ENCODE measurements around the gene DLG5.
A peak's percentile ranks its signal among the peaks of the same experiment; 100 is the strongest.

Gene DLG5

GRCh38 chr10:77857272-77857671 lies 69.3 kb downstream of the DLG5 start:
- H3K9ac ChIP-seq (ENCODE audit: low read depth, low read length) = no peak overlapping the region
- no peaks in the 10 kb centered on the region for H3K9me3 ChIP-seq (replicated peaks; ENCODE audit: low read length)
- H3K4me1 ChIP-seq (ENCODE audit: control insufficient read depth, insufficient read depth, low read length) = no peaks in the 10 kb centered on the region
- H3K4me3 ChIP-seq (ENCODE audit: low read length) = no peak overlapping the region
- no peak overlapping the region for H3K4me2 ChIP-seq (ENCODE audit: low read length)
- H3K36me3 ChIP-seq (ENCODE audit: insufficient read depth, low read length) = peaks cover 25% of the 10 kb centered on the region
- no peaks in the 10 kb centered on the region for H3K27me3 ChIP-seq (ENCODE audit: control insufficient read depth, insufficient read depth, low read length)

- Histone ChIP-seq H3K4me1 (ENCODE audit: control insufficient read depth, insufficient read depth, low read length) (no peaks in the 10 kb centered on the region), H3K36me3 (ENCODE audit: insufficient read depth, low read length) (peaks cover 25% of the 10 kb centered on the region), H3K9ac (ENCODE audit: low read depth, low read length) (no peak overlapping the region), H3K27me3 (ENCODE audit: control insufficient read depth, insufficient read depth, low read length) (no peaks in the 10 kb centered on the region), H3K4me2 (ENCODE audit: low read length) (no peak overlapping the region), H3K9me3 (replicated peaks; ENCODE audit: low read length) (no peaks in the 10 kb centered on the region), H3K4me3 (ENCODE audit: low read length) (no peak overlapping the region)
These were observed 70.0 kb downstream of the DLG5 start for GRCh38 chr10:77856566-77856965.

GRCh38 chr10:77855404-77856155 lies 71.0 kb downstream of the DLG5 start:
- no peaks in the 10 kb centered on the region for H3K27me3 ChIP-seq (ENCODE audit: control insufficient read depth, insufficient read depth, low read length)
- no peaks in the 10 kb centered on the region for H3K9me3 ChIP-seq (replicated peaks; ENCODE audit: low read length)
- H3K4me3 ChIP-seq (ENCODE audit: low read length) = no peak overlapping the region
- no peak overlapping the region for H3K9ac ChIP-seq (ENCODE audit: low read depth, low read length)
- H3K4me2 ChIP-seq (ENCODE audit: low read length) = no peak overlapping the region
- no peaks in the 10 kb centered on the region for H3K4me1 ChIP-seq (ENCODE audit: control insufficient read depth, insufficient read depth, low read length)
- H3K36me3 ChIP-seq (ENCODE audit: insufficient read depth, low read length) = peaks cover 30% of the 10 kb centered on the region

GRCh38 chr10:77854115-77854514 lies 72.4 kb downstream of the DLG5 start:
- Histone ChIP-seq H3K4me2 (ENCODE audit: low read length) (no peak overlapping the region), H3K36me3 (ENCODE audit: insufficient read depth, low read length) (peaks cover 36% of the 10 kb centered on the region), H3K9ac (ENCODE audit: low read depth, low read length) (no peak overlapping the region), H3K27me3 (ENCODE audit: control insufficient read depth, insufficient read depth, low read length) (no peaks in the 10 kb centered on the region), H3K4me3 (ENCODE audit: low read length) (no peak overlapping the region), H3K4me1 (ENCODE audit: control insufficient read depth, insufficient read depth, low read length) (no peaks in the 10 kb centered on the region), H3K9me3 (replicated peaks; ENCODE audit: low read length) (no peaks in the 10 kb centered on the region)

- H3K4me3 ChIP-seq (ENCODE audit: low read length) = no peak overlapping the region
- no peak overlapping the region for H3K4me2 ChIP-seq (ENCODE audit: low read length)
These were observed 73.3 kb downstream of the DLG5 start for GRCh38 chr10:77853256-77853655.

GRCh38 chr10:77850620-77851231 lies 75.8 kb downstream of the DLG5 start:
- Histone ChIP-seq H3K4me2 (ENCODE audit: low read length) (no peak overlapping the region), H3K9ac (ENCODE audit: low read depth, low read length) (no peak overlapping the region), H3K36me3 (ENCODE audit: insufficient read depth, low read length) (peaks cover 32% of the 10 kb centered on the region), H3K27me3 (ENCODE audit: control insufficient read depth, insufficient read depth, low read length) (no peaks in the 10 kb centered on the region), H3K4me3 (ENCODE audit: low read length) (no peak overlapping the region), H3K9me3 (replicated peaks; ENCODE audit: low read length) (no peaks in the 10 kb centered on the region), H3K4me1 (ENCODE audit: control insufficient read depth, insufficient read depth, low read length) (peaks cover 11% of the 10 kb centered on the region)

More at GRCh38 chr10:77853256-77853655, 73.3 kb downstream of the DLG5 start:
- Histone ChIP-seq H3K36me3 (ENCODE audit: insufficient read depth, low read length) (peaks cover 37% of the 10 kb centered on the region), H3K27me3 (ENCODE audit: control insufficient read depth, insufficient read depth, low read length) (no peaks in the 10 kb centered on the region), H3K9ac (ENCODE audit: low read depth, low read length) (no peak overlapping the region), H3K9me3 (replicated peaks; ENCODE audit: low read length) (no peaks in the 10 kb centered on the region), H3K4me1 (ENCODE audit: control insufficient read depth, insufficient read depth, low read length) (no peaks in the 10 kb centered on the region)

GRCh38 chr10:77849039-77849664 lies 77.4 kb downstream of the DLG5 start:
- H3K27me3 ChIP-seq (ENCODE audit: control insufficient read depth, insufficient read depth, low read length) = no peaks in the 10 kb centered on the region
- no peak overlapping the region for H3K4me3 ChIP-seq (ENCODE audit: low read length)
- H3K4me1 ChIP-seq (ENCODE audit: control insufficient read depth, insufficient read depth, low read length) = peaks cover 26% of the 10 kb centered on the region
- no peaks in the 10 kb centered on the region for H3K9me3 ChIP-seq (replicated peaks; ENCODE audit: low read length)
- H3K4me2 ChIP-seq (ENCODE audit: low read length) = no peak overlapping the region
- H3K36me3 ChIP-seq (ENCODE audit: insufficient read depth, low read length) = peaks cover 28% of the 10 kb centered on the region
- H3K9ac ChIP-seq (ENCODE audit: low read depth, low read length) = no peak overlapping the region

GRCh38 chr10:77846718-77847311 lies 79.7 kb downstream of the DLG5 start:
- peaks cover 26% of the 10 kb centered on the region for H3K4me1 ChIP-seq (ENCODE audit: control insufficient read depth, insufficient read depth, low read length)
- peak overlapping the region; percentile 56 for H3K4me2 ChIP-seq (ENCODE audit: low read length)
- peak overlapping the region; percentile 49 for H3K9ac ChIP-seq (ENCODE audit: low read depth, low read length)
- no peak overlapping the region for H3K4me3 ChIP-seq (ENCODE audit: low read length)
- H3K36me3 ChIP-seq (ENCODE audit: insufficient read depth, low read length) = peaks cover 37% of the 10 kb centered on the region
- no peaks in the 10 kb centered on the region for H3K27me3 ChIP-seq (ENCODE audit: control insufficient read depth, insufficient read depth, low read length)
- no peaks in the 10 kb centered on the region for H3K9me3 ChIP-seq (replicated peaks; ENCODE audit: low read length)

- Histone ChIP-seq H3K4me3 (ENCODE audit: low read length) (no peak overlapping the region), H3K36me3 (ENCODE audit: insufficient read depth, low read length) (peaks cover 41% of the 10 kb centered on the region), H3K27me3 (ENCODE audit: control insufficient read depth, insufficient read depth, low read length) (no peaks in the 10 kb centered on the region), H3K4me1 (ENCODE audit: control insufficient read depth, insufficient read depth, low read length) (peaks cover 26% of the 10 kb centered on the region), H3K4me2 (ENCODE audit: low read length) (peak overlapping the region; percentile 41), H3K9me3 (replicated peaks; ENCODE audit: low read length) (no peaks in the 10 kb centered on the region), H3K9ac (ENCODE audit: low read depth, low read length) (peak overlapping the region; percentile 45)
These were observed 81.1 kb downstream of the DLG5 start for GRCh38 chr10:77845451-77845850.

- peaks cover 36% of the 10 kb centered on the region for H3K36me3 ChIP-seq (ENCODE audit: insufficient read depth, low read length)
- no peaks in the 10 kb centered on the region for H3K9me3 ChIP-seq (replicated peaks; ENCODE audit: low read length)
- peaks cover 26% of the 10 kb centered on the region for H3K4me1 ChIP-seq (ENCODE audit: control insufficient read depth, insufficient read depth, low read length)
- H3K4me2 ChIP-seq (ENCODE audit: low read length) = peak overlapping the region; percentile 41
- no peak overlapping the region for H3K4me3 ChIP-seq (ENCODE audit: low read length)
- H3K27me3 ChIP-seq (ENCODE audit: control insufficient read depth, insufficient read depth, low read length) = no peaks in the 10 kb centered on the region
- peak overlapping the region; percentile 45 for H3K9ac ChIP-seq (ENCODE audit: low read depth, low read length)
These were observed 81.7 kb downstream of the DLG5 start for GRCh38 chr10:77844713-77845445.

GRCh38 chr10:77844177-77844576 lies 82.4 kb downstream of the DLG5 start:
- Histone ChIP-seq H3K9me3 (replicated peaks; ENCODE audit: low read length) (no peaks in the 10 kb centered on the region), H3K4me1 (ENCODE audit: control insufficient read depth, insufficient read depth, low read length) (peaks cover 26% of the 10 kb centered on the region), H3K9ac (ENCODE audit: low read depth, low read length) (no peak overlapping the region), H3K27me3 (ENCODE audit: control insufficient read depth, insufficient read depth, low read length) (no peaks in the 10 kb centered on the region), H3K36me3 (ENCODE audit: insufficient read depth, low read length) (peaks cover 36% of the 10 kb centered on the region), H3K4me3 (ENCODE audit: low read length) (no peak overlapping the region), H3K4me2 (ENCODE audit: low read length) (no peak overlapping the region)

Measured in skeletal muscle satellite cell (primary cell).